Activated CD4-positive, alpha-beta T cell treated with anti-CD3 and anti-CD28 coated beads for 36 hours (primary cell): Measurements from ENCODE around the gene TPP1. TPM values are rescaled to one million over a fixed set of nuclear protein-coding genes. Genes with fewer than 3 reads are reported as not detected.

Experiments used
- ATAC-seq: fragments of 200-7000 bp; cut with Tn5 transposase; one replicate; pipeline ENCODE4 v1.10.0; 2021; ENCODE audit warnings: mild to moderate bottlenecking, moderate library complexity
- CTCF ChIA-PET: fragments of 350-600 bp; sonication (Branson Sonifier 250); formaldehyde crosslinking; loops from one replicate; lab custom pipeline; 2021; ENCODE audit warnings: antibody characterized with exemption; lab: Charles Lee
- POLR2A ChIA-PET: fragments of 350-600 bp; sonication (Branson Sonifier 250); formaldehyde crosslinking; loops from one replicate; lab custom pipeline; 2021; ENCODE audit warnings: antibody characterized with exemption, inconsistent platforms; lab: Charles Lee
- DNase-seq: peaks from one replicate; pipeline ENCODE4 v3.0.0-alpha.2; 2020
- H3K27ac Mint-ChIP-seq: one replicate; pipeline ENCODE4 v1.8.0; 2021; ENCODE audit warnings: mixed read lengths
- H3K27me3 Mint-ChIP-seq: one replicate; pipeline ENCODE4 v1.8.0; 2021; ENCODE audit warnings: mixed read lengths
- H3K36me3 Mint-ChIP-seq: one replicate; pipeline ENCODE4 v1.8.0; 2021; ENCODE audit warnings: low read depth, mixed read lengths
- H3K4me1 Mint-ChIP-seq: one replicate; pipeline ENCODE4 v1.8.0; 2021; ENCODE audit warnings: mixed read lengths
- H3K4me3 Mint-ChIP-seq: one replicate; pipeline ENCODE4 v1.8.0; 2021; ENCODE audit warnings: mild to moderate bottlenecking, moderate library complexity, mixed read lengths
- H3K9me3 Mint-ChIP-seq: one replicate; pipeline ENCODE4 v1.8.0; 2021; ENCODE audit warnings: low read depth, mixed read lengths
- intact Hi-C, 2 experiments: fragments of 100-400 bp; cut with DNase I in 1 of 2; cut with micrococcal nuclease in 1 of 2; formaldehyde crosslinking; loops; one replicate each; pipeline versions ENCODE4 v1.14.2 to v1.15.1; 2022 to 2024; cut with DNase I, micrococcal nuclease
- total RNA-seq, 2 experiments: library from RNA; stranded (reverse); gene quantifications; one replicate each; pipeline ENCODE4 v1.2.3, GENCODE V29; 2021

TPP1 gene
- total RNA-seq, 2 experiments from 2014 or later, result 38.1 to 47.9 TPM

DNA sequence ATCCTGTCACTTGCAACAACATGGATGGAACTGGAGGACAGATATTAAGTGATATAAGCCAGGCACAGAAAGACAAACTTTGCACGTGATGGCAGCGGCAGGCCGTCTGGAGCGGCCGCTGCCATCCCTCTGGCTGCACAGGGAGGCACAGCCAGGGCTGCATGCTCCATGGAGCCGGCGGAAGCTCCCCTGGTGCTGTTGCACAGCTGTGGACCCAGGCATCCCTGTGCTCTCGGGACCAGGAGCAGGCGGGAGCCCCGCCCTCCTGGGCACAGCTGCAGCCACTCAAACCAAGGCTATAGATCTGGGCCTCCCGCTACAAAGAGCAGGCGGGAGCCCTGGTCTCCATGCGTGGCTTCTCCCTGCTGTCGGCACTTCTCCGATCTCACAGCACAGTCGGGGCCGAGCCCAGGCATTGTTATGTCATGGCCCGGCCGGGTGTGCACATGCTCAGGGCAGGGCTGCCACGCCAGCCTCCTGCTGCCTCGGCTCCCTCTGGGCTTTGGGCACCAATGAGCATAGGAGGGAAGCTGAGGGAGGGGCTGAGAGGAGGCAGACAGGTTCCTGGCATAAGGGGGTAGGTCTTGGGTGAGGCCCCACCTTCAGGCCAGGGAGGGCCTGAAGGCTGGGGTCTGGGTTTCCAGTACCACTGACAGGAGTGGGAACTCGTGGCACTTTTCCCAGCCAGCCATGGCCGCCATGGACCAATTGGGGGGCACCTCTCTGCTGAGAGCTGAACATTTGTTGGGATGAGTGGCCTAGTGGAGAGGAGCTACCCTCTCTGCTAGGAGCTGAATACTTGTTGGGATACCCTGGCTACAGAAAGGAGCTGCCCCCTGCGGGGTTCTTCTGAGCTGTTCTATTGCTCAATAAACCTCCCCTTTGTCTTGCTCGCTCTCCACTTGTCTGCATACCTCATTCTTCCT lies 32.5 kb downstream of the TPP1 start:
- H3K36me3 Mint-ChIP-seq, result peaks cover 52% of the 10 kb centered on the region
- ATAC-seq (no peak), DNase-seq (no peak)
- CTCF ChIA-PET, result interaction anchor here (0.7 to 2.5 kb wide), 4 partner anchors 9 to 76 kb away, joined by 3 to 6 read pairs (median 4); no protein-coding TSS in a partner anchor
- intact Hi-C loops, result no loop called here
- H3K27ac Mint-ChIP-seq, result no peak overlapping the region
- H3K4me1 Mint-ChIP-seq, result no peaks in the 10 kb centered on the region
- peaks cover 21% of the 10 kb centered on the region for H3K9me3 Mint-ChIP-seq
- H3K27me3 Mint-ChIP-seq, result no peaks in the 10 kb centered on the region
- POLR2A ChIA-PET, result no interaction called here
- H3K4me3 Mint-ChIP-seq, result no peak overlapping the region

DNA sequence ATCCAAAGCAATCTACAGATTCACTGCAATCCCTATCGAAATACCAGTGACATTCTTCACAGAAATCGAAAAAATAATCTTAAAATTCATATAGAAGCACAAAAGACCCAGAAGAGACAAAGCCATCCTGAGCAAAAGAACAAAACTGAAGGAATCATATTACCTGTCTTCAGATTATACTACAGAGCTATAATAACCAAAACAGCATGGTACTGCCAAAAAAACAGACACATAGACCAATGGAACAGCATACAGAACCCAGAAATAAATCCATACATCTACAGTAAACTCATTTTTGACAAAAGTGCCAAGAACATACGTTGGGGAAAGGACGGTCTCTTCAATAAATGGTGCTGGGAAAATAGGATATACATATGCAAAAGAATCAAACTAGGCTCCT lies 34.7 kb downstream of the TPP1 start:
- DNase-seq, result no peak
- H3K4me3 Mint-ChIP-seq, result no peak overlapping the region
- ChIA-PET POLR2A (no interaction called here), CTCF (no interaction called here)
- H3K27me3 Mint-ChIP-seq, result no peaks in the 10 kb centered on the region
- no peak for ATAC-seq
- no peak overlapping the region for H3K27ac Mint-ChIP-seq
- intact Hi-C loops, result no loop called here
- H3K4me1 Mint-ChIP-seq, result no peaks in the 10 kb centered on the region
- peaks cover 23% of the 10 kb centered on the region for H3K9me3 Mint-ChIP-seq
- H3K36me3 Mint-ChIP-seq, result peaks cover 50% of the 10 kb centered on the region

DNA sequence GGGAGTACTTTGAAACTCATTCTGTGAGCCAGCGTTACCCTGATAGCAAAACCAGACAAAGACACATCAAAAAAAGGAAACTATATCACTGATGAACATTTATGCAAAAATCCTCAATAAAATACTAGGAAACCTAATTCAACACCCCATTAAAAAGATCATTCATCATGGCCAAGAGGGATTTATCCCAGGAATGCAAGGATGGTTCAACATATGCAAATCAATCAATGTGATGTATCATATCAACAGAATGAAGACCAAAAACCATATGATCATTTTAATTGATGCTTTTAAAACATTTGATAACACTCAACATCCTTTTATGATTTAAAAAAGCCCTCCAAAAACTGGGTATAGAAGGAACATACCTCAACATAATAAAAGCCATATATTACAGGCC lies 35.6 kb downstream of the TPP1 start:
- intact Hi-C loops, result no loop called here
- Mint-ChIP-seq H3K4me3 (no peak overlapping the region), H3K36me3 (peaks cover 46% of the 10 kb centered on the region), H3K9me3 (peaks cover 23% of the 10 kb centered on the region), H3K27ac (no peak overlapping the region), H3K27me3 (no peaks in the 10 kb centered on the region), H3K4me1 (no peaks in the 10 kb centered on the region)
- ATAC-seq (no peak), DNase-seq (no peak)
- POLR2A ChIA-PET, result no interaction called here
- CTCF ChIA-PET, result no interaction called here

DNA sequence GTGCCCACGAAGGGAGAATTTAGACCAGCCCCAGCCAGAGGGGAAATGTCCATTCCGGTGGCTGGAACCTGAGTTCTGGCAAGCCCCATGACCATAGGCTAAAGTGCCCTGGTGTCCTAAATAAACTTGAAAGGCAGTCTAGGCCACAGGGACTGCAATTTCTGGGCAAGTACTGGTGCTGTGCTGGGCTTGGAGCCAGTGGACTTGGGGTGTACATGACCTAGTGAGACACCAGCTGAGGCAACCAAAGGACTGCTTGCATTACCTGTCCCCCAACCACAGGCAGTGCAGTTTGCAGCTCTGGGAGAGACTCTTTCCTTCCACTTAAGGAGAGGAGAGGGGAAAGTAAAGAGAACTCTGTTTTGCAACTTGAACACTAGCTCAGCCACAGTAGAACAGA lies 39.5 kb downstream of the TPP1 start:
- CTCF ChIA-PET, result interaction anchor here (1.4 to 2.2 kb wide), 2 partner anchors 13 to 49 kb away, joined by 4 to 7 read pairs; no protein-coding TSS in a partner anchor
- DNase-seq, result no peak
- peaks cover 5% of the 10 kb centered on the region for H3K4me1 Mint-ChIP-seq
- H3K4me3 Mint-ChIP-seq, result no peak overlapping the region
- H3K9me3 Mint-ChIP-seq, result peaks cover 19% of the 10 kb centered on the region
- H3K27me3 Mint-ChIP-seq, result no peaks in the 10 kb centered on the region
- intact Hi-C loops, result no loop called here
- H3K27ac Mint-ChIP-seq, result no peak overlapping the region
- peaks cover 30% of the 10 kb centered on the region for H3K36me3 Mint-ChIP-seq
- POLR2A ChIA-PET, result no interaction called here
- no peak for ATAC-seq

DNA sequence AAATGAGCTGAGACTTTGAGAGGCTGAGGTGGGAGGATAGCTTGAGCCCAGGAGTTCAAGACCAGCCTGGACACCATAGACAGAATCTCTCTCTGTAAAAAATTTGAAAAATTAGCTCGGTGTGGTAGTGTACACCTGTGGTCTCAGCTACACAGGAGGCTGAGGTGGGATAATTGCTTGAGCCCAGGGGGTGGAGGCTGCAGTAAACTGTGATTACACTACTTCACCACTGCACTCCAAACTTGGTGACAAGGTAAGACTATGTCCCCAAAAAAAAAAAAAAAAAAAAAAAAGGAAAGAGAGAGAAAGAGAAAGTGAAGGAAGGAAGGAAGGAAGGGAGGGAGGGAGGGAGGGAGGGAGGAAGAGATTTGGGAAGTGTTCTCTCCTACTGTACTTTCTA lies 41.1 kb downstream of the TPP1 start:
- peaks cover 17% of the 10 kb centered on the region for H3K36me3 Mint-ChIP-seq
- ChIA-PET POLR2A (no interaction called here), CTCF (interaction anchor here (0.6 to 1.3 kb wide), 2 partner anchors 35 to 40 kb away, joined by 3 read pairs; no protein-coding TSS in a partner anchor)
- no peaks in the 10 kb centered on the region for H3K27me3 Mint-ChIP-seq
- peaks cover 5% of the 10 kb centered on the region for H3K4me1 Mint-ChIP-seq
- H3K9me3 Mint-ChIP-seq, result peaks cover 5% of the 10 kb centered on the region
- H3K27ac Mint-ChIP-seq, result no peak overlapping the region
- H3K4me3 Mint-ChIP-seq, result no peak overlapping the region
- intact Hi-C loops, result no loop called here
- no peak for ATAC-seq
- no peak for DNase-seq

DNA sequence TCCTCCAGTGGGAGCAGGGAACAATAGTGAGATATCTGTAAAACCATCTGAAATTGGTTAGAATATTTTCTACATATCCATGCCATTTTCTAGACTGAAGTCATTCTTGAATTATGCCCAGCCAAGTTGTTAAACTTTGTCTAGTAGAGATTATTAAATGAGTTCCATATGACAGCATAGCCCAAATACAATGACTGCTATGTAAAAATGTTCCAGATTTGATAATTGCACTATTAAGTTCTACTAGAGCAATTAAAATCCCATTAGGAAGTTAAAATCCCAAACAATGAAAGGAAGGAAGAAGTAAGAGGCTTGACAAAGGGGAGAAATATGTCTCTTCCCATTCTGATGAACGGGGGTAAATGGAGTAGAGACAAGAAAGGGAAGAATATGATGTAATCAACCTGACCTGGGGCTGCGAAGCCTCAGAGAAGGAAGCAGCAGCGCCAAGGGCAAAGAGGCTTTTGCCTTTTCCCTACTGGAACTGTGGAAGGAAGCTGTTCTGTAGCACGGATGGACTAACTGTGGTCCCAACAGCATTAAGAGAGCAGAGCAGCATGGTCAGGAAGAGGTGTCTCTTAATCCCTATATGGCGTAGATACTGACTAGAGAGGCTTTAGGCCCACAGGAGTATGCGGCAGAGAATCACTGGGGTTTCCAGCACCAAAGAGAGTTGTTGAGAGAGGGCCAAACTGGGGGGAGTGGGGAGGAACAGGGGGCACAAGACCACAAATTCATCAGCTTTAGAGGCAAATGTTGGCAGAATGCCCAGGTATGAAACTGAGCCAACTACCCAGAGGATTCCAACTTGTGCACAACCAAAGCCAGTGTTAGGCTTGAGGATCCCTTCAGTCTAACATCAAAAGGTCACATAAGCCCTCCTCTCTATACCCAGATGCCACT lies 42.5 kb downstream of the TPP1 start:
- Mint-ChIP-seq H3K27ac (no peak overlapping the region), H3K36me3 (peaks cover 12% of the 10 kb centered on the region), H3K4me1 (peaks cover 7% of the 10 kb centered on the region), H3K4me3 (no peak overlapping the region), H3K27me3 (no peaks in the 10 kb centered on the region), H3K9me3 (peaks cover 2% of the 10 kb centered on the region)
- DNase-seq (no peak), ATAC-seq (no peak)
- CTCF ChIA-PET, result interaction anchor here (1.0 kb wide), 1 partner anchor 10 kb away, joined by 3 read pairs; no protein-coding TSS in a partner anchor
- POLR2A ChIA-PET, result no interaction called here
- intact Hi-C loops, result no loop called here

DNA sequence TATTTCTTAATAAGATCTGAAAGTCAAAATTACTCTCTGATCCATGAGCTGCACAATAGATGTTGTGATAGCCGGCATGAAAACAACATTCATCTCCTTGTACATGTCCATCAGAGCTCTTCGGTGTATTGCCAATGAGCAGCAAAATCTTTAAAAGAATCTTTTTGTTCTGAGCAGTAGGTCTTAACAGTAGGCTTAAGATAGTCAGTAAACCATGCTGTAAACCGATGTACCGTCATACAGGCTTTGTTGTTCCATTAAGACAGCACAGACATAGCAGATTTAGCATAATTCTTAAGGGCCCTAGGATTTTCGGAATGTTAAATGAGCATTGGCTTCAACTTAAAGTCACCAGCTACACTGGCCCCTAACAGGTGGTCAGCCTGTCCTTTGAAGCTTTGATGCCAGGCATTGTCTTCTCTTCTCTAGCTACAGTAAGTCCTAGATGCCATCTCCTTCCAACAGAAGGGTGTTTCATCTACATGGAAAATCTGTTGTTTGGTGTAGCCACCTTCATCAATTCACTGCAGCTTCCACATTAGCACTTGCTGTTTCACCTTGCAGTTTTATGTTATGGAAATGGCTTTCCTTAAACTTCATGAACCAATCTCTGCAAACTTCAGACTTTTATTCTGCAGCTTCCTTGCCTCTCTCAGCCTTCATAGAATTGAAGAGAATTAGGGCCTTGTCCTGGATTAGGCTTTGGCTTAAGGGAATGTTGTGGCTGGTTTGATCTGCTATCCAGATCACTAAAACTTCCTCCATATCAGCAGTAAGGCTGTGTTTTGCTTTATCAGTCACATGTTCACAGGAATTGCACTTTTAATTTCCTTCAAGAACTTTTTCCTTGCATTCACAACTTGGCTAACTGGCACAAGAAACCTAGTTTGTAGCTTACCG lies 44.2 kb downstream of the TPP1 start:
- peaks cover 12% of the 10 kb centered on the region for H3K36me3 Mint-ChIP-seq
- no peak overlapping the region for H3K27ac Mint-ChIP-seq
- H3K27me3 Mint-ChIP-seq, result no peaks in the 10 kb centered on the region
- H3K9me3 Mint-ChIP-seq, result no peaks in the 10 kb centered on the region
- no peak overlapping the region for H3K4me3 Mint-ChIP-seq
- intact Hi-C loops, result no loop called here
- ChIA-PET CTCF (interaction anchor here (0.7 to 1.1 kb wide), 2 partner anchors 12 to 111 kb away, joined by 3 read pairs; no protein-coding TSS in a partner anchor), POLR2A (no interaction called here)
- ATAC-seq (no peak), DNase-seq (no peak)
- H3K4me1 Mint-ChIP-seq, result peaks cover 7% of the 10 kb centered on the region

DNA sequence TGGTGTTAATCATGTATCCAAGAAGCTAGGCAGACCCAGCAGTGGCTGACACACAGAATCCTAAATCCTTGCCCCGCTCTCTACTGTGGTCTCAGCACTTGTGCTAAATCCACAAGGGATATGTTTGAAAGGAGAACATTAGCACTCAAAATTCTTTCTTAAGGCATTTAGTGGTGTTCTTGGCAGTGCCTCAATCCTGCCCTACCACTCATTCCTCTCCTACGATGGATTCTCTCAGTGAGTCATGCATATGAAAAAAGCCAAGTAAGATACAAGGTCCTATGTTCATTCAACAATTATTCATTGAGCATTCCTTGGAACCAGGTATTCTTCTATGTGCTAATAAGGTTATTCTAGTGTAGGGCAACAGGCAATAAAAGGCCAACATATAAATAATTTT lies 47.0 kb downstream of the TPP1 start:
- intact Hi-C loops, result no loop called here
- H3K9me3 Mint-ChIP-seq, result no peaks in the 10 kb centered on the region
- no peak for ATAC-seq
- H3K27ac Mint-ChIP-seq, result no peak overlapping the region
- no peaks in the 10 kb centered on the region for H3K27me3 Mint-ChIP-seq
- H3K4me3 Mint-ChIP-seq, result no peak overlapping the region
- ChIA-PET POLR2A (no interaction called here), CTCF (no interaction called here)
- H3K36me3 Mint-ChIP-seq, result peaks cover 16% of the 10 kb centered on the region
- no peak for DNase-seq
- peaks cover 7% of the 10 kb centered on the region for H3K4me1 Mint-ChIP-seq

DNA sequence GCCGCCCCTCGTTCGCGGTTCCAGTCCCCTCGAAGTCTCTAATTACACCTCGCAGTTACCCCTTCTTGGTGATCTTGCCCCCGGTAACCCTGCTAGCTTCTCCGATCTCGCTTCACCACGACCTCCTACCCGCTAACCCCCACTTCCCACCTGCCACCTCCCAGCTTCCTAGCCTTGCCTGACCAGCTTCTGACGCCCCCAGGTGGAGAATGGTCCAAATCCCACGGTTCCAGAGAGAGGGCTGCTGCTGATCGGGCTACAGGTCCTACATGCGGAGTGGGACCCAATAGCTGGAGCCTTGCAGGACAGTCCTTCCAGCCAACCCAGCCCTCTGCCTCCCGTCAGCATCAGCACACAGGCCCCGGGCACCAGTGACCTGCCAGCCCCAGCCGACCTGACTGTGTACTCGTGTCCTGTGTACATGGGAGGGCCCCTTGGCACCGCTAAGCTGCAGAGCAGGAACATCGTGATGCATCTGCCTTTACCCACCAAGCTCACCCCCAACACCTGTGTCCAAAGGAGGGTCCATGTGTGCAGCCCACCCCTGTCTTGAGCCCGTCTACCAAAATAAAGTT lies 47.7 kb downstream of the TPP1 start:
- peaks cover 16% of the 10 kb centered on the region for H3K36me3 Mint-ChIP-seq
- CTCF ChIA-PET, result no interaction called here
- ATAC-seq (no peak), DNase-seq (no peak)
- peaks cover 7% of the 10 kb centered on the region for H3K4me1 Mint-ChIP-seq
- intact Hi-C loops, result no loop called here
- H3K9me3 Mint-ChIP-seq, result no peaks in the 10 kb centered on the region
- H3K27ac Mint-ChIP-seq, result no peak overlapping the region
- H3K27me3 Mint-ChIP-seq, result no peaks in the 10 kb centered on the region
- POLR2A ChIA-PET, result no interaction called here
- H3K4me3 Mint-ChIP-seq, result no peak overlapping the region

DNA sequence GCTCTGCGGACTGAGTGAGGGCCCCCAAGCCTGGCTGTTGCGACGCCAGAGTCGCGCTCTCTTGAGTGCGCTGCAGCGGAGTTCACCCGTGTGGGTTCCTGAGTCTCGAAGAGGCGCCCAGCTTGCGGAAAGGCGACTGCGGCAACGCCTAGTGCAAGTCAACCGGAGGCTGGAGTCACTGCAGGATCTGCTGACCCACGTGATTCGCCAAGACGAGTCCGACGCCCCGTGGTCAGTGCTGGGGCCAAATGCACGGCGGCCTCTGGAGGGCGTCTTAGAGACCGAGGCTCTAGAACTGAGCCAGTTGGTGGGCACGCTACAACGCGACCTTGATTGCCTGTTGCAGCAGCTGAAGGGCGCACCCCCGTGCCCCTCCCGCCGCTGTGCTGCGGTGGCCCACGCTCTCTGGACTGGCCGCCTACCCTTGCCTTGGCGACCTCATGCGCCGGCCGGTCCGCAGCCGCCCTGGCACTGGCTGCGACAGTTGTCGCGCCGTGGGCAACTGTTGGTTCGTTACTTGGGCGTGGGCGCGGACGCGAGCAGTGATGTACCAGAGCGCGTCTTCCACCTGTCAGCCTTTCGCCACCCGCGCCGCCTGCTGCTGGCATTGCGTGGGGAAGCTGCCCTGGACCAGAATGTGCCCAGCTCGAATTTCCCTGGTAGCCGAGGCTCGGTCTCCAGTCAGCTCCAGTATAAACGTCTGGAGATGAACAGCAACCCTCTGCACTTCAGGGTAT lies 48.4 kb downstream of the TPP1 start:
- Mint-ChIP-seq H3K9me3 (no peaks in the 10 kb centered on the region), H3K27me3 (no peaks in the 10 kb centered on the region), H3K36me3 (peaks cover 16% of the 10 kb centered on the region), H3K4me3 (no peak overlapping the region), H3K4me1 (peaks cover 7% of the 10 kb centered on the region), H3K27ac (no peak overlapping the region)
- POLR2A ChIA-PET, result no interaction called here
- intact Hi-C loops, result no loop called here
- DNase-seq, result no peak
- CTCF ChIA-PET, result interaction anchor here (0.6 to 1.4 kb wide), 3 partner anchors 135 to 208 kb away, joined by 3 read pairs; no protein-coding TSS in a partner anchor
- no peak for ATAC-seq
